A549 (cell line): ENCODE results near the gene DLG2. TPM values are rescaled to one million over a fixed set of nuclear protein-coding genes. Genes with fewer than 3 reads are reported as not detected.
A peak's percentile ranks its signal among the peaks of the same experiment; 100 is the strongest.

Experiments
- ATAC-seq, 2 experiments: fragments of 200-7000 bp in 1 of 2; fragments of >200 bp in 1 of 2; cut with Nextera tagmentation in 1 of 2; cut with Tn5 transposase in 1 of 2; 3 replicates each; pipeline versions ENCODE4 v1.8.0 to v1.9.1; 2018 to 2020; ENCODE audit warnings: mild to moderate bottlenecking in 1 of 2, moderate library complexity in 1 of 2
- CTCF ChIA-PET: fragments of 300-600 bp; sonication (Branson Sonifier 250); formaldehyde crosslinking; extraction: SDS; loops from one replicate; lab custom pipeline; 2021; ENCODE audit warnings: antibody characterized with exemption, inconsistent platforms; lab: Yijun Ruan, JAX
- POLR2A ChIA-PET: fragments of 350-600 bp; formaldehyde crosslinking; extraction: SDS; loops from one replicate; lab custom pipeline; 2021; ENCODE audit warnings: antibody characterized with exemption, inconsistent platforms; lab: Yijun Ruan, JAX
- DNase-seq, 2 experiments: peaks; one replicate each; pipeline versions ENCODE4 v3.0.0 to v3.0.0-alpha.2; 2011 to 2016; ENCODE audit warnings: low read depth in 1 of 2, low spot score in 1 of 2
- FAIRE-seq: peaks from 2 replicates; lab custom pipeline; 2011; peaks lifted over from hg19 to GRCh38; lab: Jason Lieb, UNC
- H3K27ac ChIP-seq, 2 experiments: fragments of >200 bp; sonication (Bioruptor Twin); formaldehyde crosslinking; 3 replicates each; pipeline ENCODE4 v1.5.1; 2016 to 2017
- H3K4me1 ChIP-seq: fragments of >200 bp; sonication (Bioruptor Twin); formaldehyde crosslinking; 3 replicates; pipeline ENCODE4 v1.6.1; 2016
- H3K4me2 ChIP-seq: fragments of >200 bp; sonication (Bioruptor Twin); formaldehyde crosslinking; 3 replicates; pipeline ENCODE4 v1.6.1; 2016
- H3K4me3 ChIP-seq: fragments of >200 bp; sonication (Bioruptor Twin); formaldehyde crosslinking; 3 replicates; pipeline ENCODE4 v1.5.1; 2016
- H3K9me3 ChIP-seq: fragments of >200 bp; sonication (Bioruptor Twin); formaldehyde crosslinking; 3 replicates; pipeline ENCODE4 v1.6.1; 2016
- BHLHE40 ChIP-seq: IDR thresholded peaks from 2 replicates; pipeline ENCODE4 v1.6.1; 2012; ENCODE audit warnings: low read depth, low read length, inconsistent platforms
- CEBPB ChIP-seq, 2 experiments: fragments of >200 bp in 1 of 2; sonication (Bioruptor Twin) in 1 of 2; formaldehyde crosslinking in 1 of 2; IDR thresholded peaks; 2 replicates each; pipeline ENCODE4 v1.6.1; 2012 to 2016
- CTCF ChIP-seq: fragments of >200 bp; sonication (Bioruptor Twin); formaldehyde crosslinking; IDR thresholded peaks from 3 replicates; pipeline ENCODE4 v1.5.1; 2016
- EHMT2 ChIP-seq: fragments of 200-600 bp; sonication (generic); IDR thresholded peaks from 2 replicates; pipeline ENCODE4 v1.6.1; 2016; ENCODE audit warnings: antibody characterized with exemption, low read depth, mild to moderate bottlenecking, moderate library complexity
- EP300 ChIP-seq, 2 experiments: fragments of >200 bp; sonication (Bioruptor Twin); formaldehyde crosslinking; IDR thresholded peaks; 2 replicates in 1 of 2; 3 replicates in 1 of 2; pipeline ENCODE4 v1.6.1; 2016 to 2017
- ESRRA ChIP-seq: fragments of 150-350 bp; IDR thresholded peaks from 2 replicates; pipeline ENCODE4 v1.6.1; 2014; ENCODE audit warnings: mild to moderate bottlenecking, low read length, borderline replicate concordance
- FOSB ChIP-seq: fragments of 250-450 bp; sonication (Bioruptor Pico); IDR thresholded peaks from 2 replicates; pipeline ENCODE4 v1.5.0; 2020; ENCODE audit warnings: mild to moderate bottlenecking, moderate library complexity
- GATA3 ChIP-seq: IDR thresholded peaks from 2 replicates; pipeline ENCODE4 v1.6.1; 2012; ENCODE audit warnings: borderline replicate concordance
- HDAC2 ChIP-seq: fragments of 200-600 bp; sonication (generic); IDR thresholded peaks from 2 replicates; pipeline ENCODE4 v1.6.1; 2016
- HOXA7 ChIP-seq: fragments of 250-450 bp; sonication (Bioruptor Pico); IDR thresholded peaks from 2 replicates; pipeline ENCODE4 v1.5.0; 2020; ENCODE audit warnings: mild to moderate bottlenecking, moderate library complexity
- JUN ChIP-seq, 2 experiments: fragments of >200 bp; sonication (Bioruptor Twin); formaldehyde crosslinking; IDR thresholded peaks; 2 replicates in 1 of 2; 3 replicates in 1 of 2; pipeline ENCODE4 v1.6.1; 2016 to 2017
- JUNB ChIP-seq: fragments of >200 bp; sonication (Bioruptor Twin); formaldehyde crosslinking; IDR thresholded peaks from 2 replicates; pipeline ENCODE4 v1.6.1; 2016
- KDM1A ChIP-seq: fragments of 200-600 bp; sonication (generic); IDR thresholded peaks from 2 replicates; pipeline ENCODE4 v1.6.1; 2016; ENCODE audit warnings: low read depth, mild to moderate bottlenecking
- KDM5A ChIP-seq: fragments of 200-600 bp; sonication (generic); IDR thresholded peaks from 2 replicates; pipeline ENCODE4 v1.6.1; 2016; ENCODE audit warnings: antibody characterized with exemption, mild to moderate bottlenecking
- MAFK ChIP-seq: fragments of 450-650 bp; IDR thresholded peaks from 2 replicates; pipeline ENCODE4 v1.6.1; 2014; ENCODE audit not compliant: partially characterized antibody
- MAZ ChIP-seq: fragments of 150-350 bp; IDR thresholded peaks from 2 replicates; pipeline ENCODE4 v1.6.1; 2014; ENCODE audit warnings: antibody characterized with exemption, low read depth, low read length, borderline replicate concordance
- NPAS2 ChIP-seq: fragments of 250-450 bp; sonication (Bioruptor Pico); IDR thresholded peaks from 2 replicates; pipeline ENCODE4 v1.8.0; 2022; ENCODE audit warnings: mild to moderate bottlenecking, moderate library complexity, borderline replicate concordance
- POLR2A ChIP-seq: IDR thresholded peaks from 2 replicates; pipeline ENCODE4 v1.6.1; 2012; ENCODE audit warnings: mild to moderate bottlenecking, low read length
- POLR2AphosphoS2 ChIP-seq: conservative IDR thresholded peaks from 2 replicates; pipeline ENCODE4 v1.6.1; 2012; ENCODE audit warnings: low read length, improper control_type of control experiment, inconsistent platforms
- RAD21 ChIP-seq, 2 experiments: fragments of >200 bp in 1 of 2; sonication (Bioruptor Twin) in 1 of 2; formaldehyde crosslinking in 1 of 2; IDR thresholded peaks in 1 of 2; conservative IDR thresholded peaks in 1 of 2; 2 replicates in 1 of 2; 3 replicates in 1 of 2; pipeline ENCODE4 v1.6.1; 2012 to 2018; ENCODE audit warnings: inconsistent platforms in 1 of 2
- RARB ChIP-seq: fragments of 250-450 bp; sonication (Bioruptor Pico); IDR thresholded peaks from 2 replicates; pipeline ENCODE4 v1.8.0; 2021; ENCODE audit warnings: mild to moderate bottlenecking, moderate library complexity
- RCOR1 ChIP-seq: fragments of 150-350 bp; IDR thresholded peaks from 2 replicates; pipeline ENCODE4 v1.6.1; 2014; ENCODE audit warnings: antibody characterized with exemption, low read length, low read depth
- TP53 ChIP-seq: fragments of 250-450 bp; sonication (Bioruptor Pico); IDR thresholded peaks from 2 replicates; pipeline ENCODE4 v1.5.0; 2021; ENCODE audit warnings: mild to moderate bottlenecking, moderate library complexity
- WGBS: methylation state at CpG from one replicate; pipeline ENCODE4 v1.1.6; 2017; ENCODE audit errors: missing lambda C conversion rate; 5-methylcytosine and 5-hydroxymethylcytosine counted together
- polyA plus RNA-seq, 4 experiments: library from polyadenylated mRNA; depleted of rRNA in 3 of 4; stranded (reverse); fragments of >200 nt; fragmentation: RNase III in 1 of 4; extraction: RNeasy Plus Mini Kit Qiagen cat#74134 plus additional on column Dnase treatment in 1 of 4; gene quantifications; 2 replicates in 3 of 4; 3 replicates in 1 of 4; pipeline ENCODE4 v1.2.3, GENCODE V29; 2011 to 2017
- TF ChIP-seq, protein P1 (sequence below): fragments of 150-350 bp; IDR thresholded peaks from 2 replicates; pipeline ENCODE4 v1.6.1; 2014; ENCODE audit warnings: low read depth, mild to moderate bottlenecking, low read length
- TF ChIP-seq, protein P2 (sequence below): fragments of 250-450 bp; sonication (Bioruptor Pico); IDR thresholded peaks from 2 replicates; pipeline ENCODE4 v1.5.0; 2020; ENCODE audit warnings: low read depth, mild to moderate bottlenecking, moderate library complexity
- TF ChIP-seq, protein P3 (sequence below): fragments of >200 bp; sonication (Bioruptor Twin); formaldehyde crosslinking; IDR thresholded peaks from 3 replicates; pipeline ENCODE4 v1.6.1; 2016

DLG2 gene
- polyA plus RNA-seq, 2 of the 4 experiments (the other 2 are of a cell fraction) = 0.26 to 0.79 TPM

DNA sequence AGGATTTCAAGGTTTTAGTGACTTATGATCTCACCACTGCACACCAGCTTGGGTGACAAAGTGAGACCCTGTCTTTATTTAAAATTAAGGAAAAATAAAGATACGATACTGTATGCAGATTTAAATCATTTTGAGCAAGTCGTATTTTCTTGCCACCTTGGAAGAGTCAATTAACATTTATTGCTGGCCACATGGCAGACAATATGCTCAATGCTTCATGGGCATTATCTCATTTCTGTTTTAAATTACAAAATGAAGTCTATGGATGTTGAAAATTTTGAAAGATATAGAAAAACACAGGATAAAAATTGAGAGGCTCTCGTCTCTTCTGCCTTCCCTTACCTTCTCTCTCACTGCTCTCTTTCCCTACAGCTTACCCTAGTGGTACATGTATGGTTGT lies 1992.0 kb downstream of the DLG2 start:
- no peak overlapping the region for H3K4me3 ChIP-seq
- no peak overlapping the region for H3K4me2 ChIP-seq
- no peak for FAIRE-seq
- 3% methylated on average over 3 of the region's 3 CpGs for WGBS
- no peak overlapping the region for H3K27ac ChIP-seq
- H3K9me3 ChIP-seq = no peaks in the 10 kb centered on the region
- no peak for ATAC-seq
- POLR2A ChIA-PET = no interaction called here
- TF ChIP-seq KDM5A = no peak
- TF ChIP-seq NPAS2 = no peak
- CTCF ChIA-PET = no interaction called here
- DNase-seq = no peak
- H3K4me1 ChIP-seq = no peaks in the 10 kb centered on the region

- POLR2A ChIA-PET = no interaction called here
- no peak for DNase-seq
- Histone ChIP-seq H3K9me3 (no peaks in the 10 kb centered on the region), H3K4me2 (no peak overlapping the region)
- FAIRE-seq = no peak
- WGBS = 75% methylated on average over 1 of the region's 1 CpG
- TF ChIP-seq GATA3 (no peak), MAFK (peak; percentile 43)
- TF ChIP-seq, all 56 proteins: peak for 1
- ATAC-seq = no peak
- Histone ChIP-seq H3K4me3 (no peak overlapping the region), H3K27ac (no peak overlapping the region), H3K4me1 (no peaks in the 10 kb centered on the region)
- CTCF ChIA-PET = no interaction called here
These were observed 1996.9 kb downstream of the DLG2 start for GRCh38 chr11:83630211-83630610.

GRCh38 chr11:83629775-83630174 lies 1997.4 kb downstream of the DLG2 start:
- H3K9me3 ChIP-seq = no peaks in the 10 kb centered on the region
- no peaks in the 10 kb centered on the region for H3K4me1 ChIP-seq
- H3K4me3 ChIP-seq = no peak overlapping the region
- ChIA-PET CTCF (no interaction called here), POLR2A (no interaction called here)
- no peak overlapping the region for H3K4me2 ChIP-seq
- ATAC-seq (no peak), DNase-seq (no peak)
- TF ChIP-seq KDM1A (no peak), EHMT2 (no peak), BHLHE40 (no peak), HDAC2 (no peak), ESRRA (no peak), EP300 (IDR thresholded peaks at IDR 0.05) (no peak), RCOR1 (no peak), CEBPB (IDR thresholded peaks at IDR 0.05) (no peak), HOXA7 (no peak), CTCF (no peak), FOSB (CRISPR knock-in tag) (no peak)
- TF ChIP-seq, protein P1, sequence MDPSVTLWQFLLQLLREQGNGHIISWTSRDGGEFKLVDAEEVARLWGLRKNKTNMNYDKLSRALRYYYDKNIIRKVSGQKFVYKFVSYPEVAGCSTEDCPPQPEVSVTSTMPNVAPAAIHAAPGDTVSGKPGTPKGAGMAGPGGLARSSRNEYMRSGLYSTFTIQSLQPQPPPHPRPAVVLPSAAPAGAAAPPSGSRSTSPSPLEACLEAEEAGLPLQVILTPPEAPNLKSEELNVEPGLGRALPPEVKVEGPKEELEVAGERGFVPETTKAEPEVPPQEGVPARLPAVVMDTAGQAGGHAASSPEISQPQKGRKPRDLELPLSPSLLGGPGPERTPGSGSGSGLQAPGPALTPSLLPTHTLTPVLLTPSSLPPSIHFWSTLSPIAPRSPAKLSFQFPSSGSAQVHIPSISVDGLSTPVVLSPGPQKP = no peak
- TF ChIP-seq, protein P2, sequence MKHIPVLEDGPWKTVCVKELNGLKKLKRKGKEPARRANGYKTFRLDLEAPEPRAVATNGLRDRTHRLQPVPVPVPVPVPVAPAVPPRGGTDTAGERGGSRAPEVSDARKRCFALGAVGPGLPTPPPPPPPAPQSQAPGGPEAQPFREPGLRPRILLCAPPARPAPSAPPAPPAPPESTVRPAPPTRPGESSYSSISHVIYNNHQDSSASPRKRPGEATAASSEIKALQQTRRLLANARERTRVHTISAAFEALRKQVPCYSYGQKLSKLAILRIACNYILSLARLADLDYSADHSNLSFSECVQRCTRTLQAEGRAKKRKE (CRISPR knock-in tag) = no peak
- TF ChIP-seq, all 56 proteins: peak for 0
- no peak overlapping the region for H3K27ac ChIP-seq
- FAIRE-seq = no peak
- WGBS = 21% methylated on average over 2 of the region's 2 CpGs

DNA sequence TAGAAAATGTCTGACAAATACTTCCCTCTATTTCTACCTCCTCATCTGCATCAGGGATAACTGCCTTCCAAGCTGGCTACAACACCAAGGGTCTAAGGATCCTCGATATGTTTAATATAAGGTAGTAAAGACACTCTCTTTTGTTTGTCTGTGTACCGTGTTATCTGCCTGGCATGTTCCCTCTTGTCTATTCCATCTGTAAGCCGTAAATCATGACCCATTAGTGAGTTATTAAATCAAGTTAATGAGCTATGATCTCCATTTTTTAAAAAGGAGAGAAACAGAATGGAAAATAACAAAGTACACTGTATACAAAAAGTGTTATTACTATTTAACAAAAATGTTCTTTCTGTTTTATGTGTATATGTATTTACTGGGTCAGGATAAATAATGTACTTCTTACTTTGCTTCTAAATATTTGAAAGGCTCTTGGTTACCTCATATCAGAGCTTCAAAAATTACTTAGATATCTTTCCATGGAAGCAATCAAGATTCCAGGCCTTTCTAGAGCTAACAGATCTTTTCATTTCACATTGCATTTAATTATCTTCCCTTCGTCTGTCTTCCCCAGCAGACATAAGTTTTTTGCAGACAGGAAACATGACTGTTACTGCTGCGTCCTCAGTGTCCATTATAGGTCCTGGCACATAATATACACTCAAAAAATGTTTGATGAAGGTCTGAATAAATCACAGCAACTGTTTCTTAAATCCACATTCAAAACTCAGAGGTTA lies 1998.4 kb downstream of the DLG2 start:
- no peak overlapping the region for H3K4me3 ChIP-seq
- no peak for ATAC-seq
- no peak overlapping the region for H3K27ac ChIP-seq
- H3K4me2 ChIP-seq = no peak overlapping the region
- DNase-seq = no peak
- FAIRE-seq = no peak
- no peaks in the 10 kb centered on the region for H3K4me1 ChIP-seq
- 15% methylated on average over 5 of the region's 5 CpGs for WGBS
- H3K9me3 ChIP-seq = no peaks in the 10 kb centered on the region
- POLR2A ChIA-PET = no interaction called here
- CTCF ChIA-PET = no interaction called here
- TF ChIP-seq POLR2AphosphoS2 = no peak
- no peak for TF ChIP-seq JUN (IDR thresholded peaks at IDR 0.05)
- TF ChIP-seq ESRRA = no peak
- TF ChIP-seq RAD21 (conservative IDR thresholded peaks at IDR 0.05 in 1 of 2, IDR thresholded peaks at IDR 0.05 in 1 of 2) = no peak
- no peak for TF ChIP-seq MAZ
- TF ChIP-seq POLR2A = no peak
- TF ChIP-seq JUNB = no peak
- no peak for TF ChIP-seq NPAS2
- TF ChIP-seq, protein P3, sequence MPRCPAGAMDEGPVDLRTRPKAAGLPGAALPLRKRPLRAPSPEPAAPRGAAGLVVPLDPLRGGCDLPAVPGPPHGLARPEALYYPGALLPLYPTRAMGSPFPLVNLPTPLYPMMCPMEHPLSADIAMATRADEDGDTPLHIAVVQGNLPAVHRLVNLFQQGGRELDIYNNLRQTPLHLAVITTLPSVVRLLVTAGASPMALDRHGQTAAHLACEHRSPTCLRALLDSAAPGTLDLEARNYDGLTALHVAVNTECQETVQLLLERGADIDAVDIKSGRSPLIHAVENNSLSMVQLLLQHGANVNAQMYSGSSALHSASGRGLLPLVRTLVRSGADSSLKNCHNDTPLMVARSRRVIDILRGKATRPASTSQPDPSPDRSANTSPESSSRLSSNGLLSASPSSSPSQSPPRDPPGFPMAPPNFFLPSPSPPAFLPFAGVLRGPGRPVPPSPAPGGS = no peak
- TF ChIP-seq RARB (CRISPR knock-in tag) = no peak
- TF ChIP-seq, protein P2 (CRISPR knock-in tag) = no peak
- no peak for TF ChIP-seq TP53 (CRISPR knock-in tag)
